ENCODE data around the gene DSTN. TPM values are rescaled to one million over a fixed set of nuclear protein-coding genes. Genes with fewer than 3 reads are reported as not detected.

DSTN gene
- total RNA-seq, 1 donor from 2014 or later, result 149 TPM

DNA sequence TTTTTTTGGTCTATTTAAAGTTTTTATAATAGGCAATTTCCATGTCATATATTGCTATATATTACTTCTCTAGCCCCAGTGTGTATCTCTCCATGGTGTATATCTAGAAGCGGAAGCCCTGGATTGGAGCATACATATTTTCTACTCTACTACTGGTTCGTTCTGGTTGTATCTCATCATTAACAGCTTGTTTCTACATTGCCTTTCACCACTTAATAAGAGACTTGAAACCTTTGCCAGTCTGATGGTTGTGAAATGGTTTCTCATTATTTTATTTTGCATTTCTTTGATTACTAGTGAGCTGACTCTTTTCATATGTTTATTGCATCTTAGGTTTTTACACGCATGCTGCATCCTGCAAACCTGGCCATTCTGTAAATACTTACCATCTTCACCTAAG lies 3.6 kb downstream of the DSTN start:
- H3K27me3 ChIP-seq (ENCODE audit: control insufficient read depth, insufficient read depth, low read length), result no peaks in the 10 kb centered on the region
- H3K36me3 ChIP-seq (ENCODE audit: control insufficient read depth, insufficient read depth, low read length), result peaks cover 4% of the 10 kb centered on the region
- TF ChIP-seq, protein P1, sequence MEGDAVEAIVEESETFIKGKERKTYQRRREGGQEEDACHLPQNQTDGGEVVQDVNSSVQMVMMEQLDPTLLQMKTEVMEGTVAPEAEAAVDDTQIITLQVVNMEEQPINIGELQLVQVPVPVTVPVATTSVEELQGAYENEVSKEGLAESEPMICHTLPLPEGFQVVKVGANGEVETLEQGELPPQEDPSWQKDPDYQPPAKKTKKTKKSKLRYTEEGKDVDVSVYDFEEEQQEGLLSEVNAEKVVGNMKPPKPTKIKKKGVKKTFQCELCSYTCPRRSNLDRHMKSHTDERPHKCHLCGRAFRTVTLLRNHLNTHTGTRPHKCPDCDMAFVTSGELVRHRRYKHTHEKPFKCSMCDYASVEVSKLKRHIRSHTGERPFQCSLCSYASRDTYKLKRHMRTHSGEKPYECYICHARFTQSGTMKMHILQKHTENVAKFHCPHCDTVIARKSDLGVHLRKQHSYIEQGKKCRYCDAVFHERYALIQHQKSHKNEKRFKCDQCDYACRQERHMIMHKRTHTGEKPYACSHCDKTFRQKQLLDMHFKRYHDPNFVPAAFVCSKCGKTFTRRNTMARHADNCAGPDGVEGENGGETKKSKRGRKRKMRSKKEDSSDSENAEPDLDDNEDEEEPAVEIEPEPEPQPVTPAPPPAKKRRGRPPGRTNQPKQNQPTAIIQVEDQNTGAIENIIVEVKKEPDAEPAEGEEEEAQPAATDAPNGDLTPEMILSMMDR (IDR thresholded peaks at IDR 0.05; ENCODE audit: insufficient read depth, low read length, severe bottlenecking), result no peak
- FAIRE-seq (no peak), DNase-seq (ENCODE audit: low read depth) (no peak)
- H3K4me3 ChIP-seq (ENCODE audit: low read depth, low read length), result no peak overlapping the region

DNA sequence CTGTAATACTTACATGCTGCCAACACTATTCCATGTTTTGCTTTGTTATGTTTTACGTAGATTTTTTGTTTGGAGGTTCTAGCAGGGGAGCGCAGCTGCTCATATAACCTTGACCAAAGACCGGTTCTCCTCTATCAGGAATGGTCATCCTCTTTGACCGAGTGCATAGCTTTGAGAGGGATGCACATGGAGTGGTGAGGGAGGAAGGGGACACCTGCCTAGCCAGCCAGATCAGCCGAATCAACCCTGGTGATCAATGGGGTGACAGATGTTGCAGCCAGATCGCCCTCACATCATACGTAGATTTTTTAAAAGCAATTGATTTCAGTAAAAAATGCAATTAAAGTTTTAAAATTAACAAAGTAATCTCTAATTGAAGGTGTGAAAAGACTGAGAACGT lies 6.3 kb downstream of the DSTN start:
- Histone ChIP-seq H3K36me3 (ENCODE audit: control insufficient read depth, insufficient read depth, low read length) (peaks cover 5% of the 10 kb centered on the region), H3K27me3 (ENCODE audit: control insufficient read depth, insufficient read depth, low read length) (no peaks in the 10 kb centered on the region), H3K4me3 (ENCODE audit: low read depth, low read length) (no peak overlapping the region)
- TF ChIP-seq, protein P1 (IDR thresholded peaks at IDR 0.05; ENCODE audit: insufficient read depth, low read length, severe bottlenecking), result no peak
- DNase-seq (ENCODE audit: low read depth) (no peak), FAIRE-seq (no peak)

DNA sequence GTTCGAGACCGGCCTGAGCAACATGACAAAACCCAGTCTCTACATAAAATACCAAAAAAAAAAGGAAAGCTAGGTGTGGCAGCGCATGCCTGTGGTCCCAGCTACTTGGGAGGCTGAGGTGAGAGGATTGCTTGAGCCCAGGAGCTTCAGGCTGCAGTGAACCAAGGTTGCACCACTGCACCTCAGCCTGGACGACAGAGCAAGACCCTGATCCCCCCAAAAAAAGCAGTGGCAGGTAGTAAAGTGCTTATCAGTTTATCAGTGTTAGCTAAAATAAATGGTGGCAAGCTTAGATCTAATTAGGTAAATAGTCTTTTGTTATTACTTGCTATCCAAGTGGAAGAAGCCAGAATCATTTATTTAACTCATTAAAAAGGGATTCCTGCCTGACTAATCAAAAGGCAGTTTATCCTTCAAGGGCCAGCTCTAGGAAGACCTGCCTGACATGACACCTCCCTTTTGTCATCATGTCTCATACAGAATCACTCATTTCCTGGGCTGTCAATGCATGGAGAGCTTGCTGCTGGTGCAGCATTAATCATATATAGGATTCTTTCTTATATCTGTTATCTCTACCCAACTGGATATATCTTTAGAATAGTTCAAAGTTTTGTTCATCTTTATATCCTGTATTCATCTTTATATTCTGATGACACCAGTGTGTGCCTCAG lies 9.6 kb downstream of the DSTN start:
- H3K36me3 ChIP-seq (ENCODE audit: control insufficient read depth, insufficient read depth, low read length), result peaks cover 3% of the 10 kb centered on the region
- DNase-seq (ENCODE audit: low read depth) (peak; percentile 88), FAIRE-seq (no peak)
- H3K4me3 ChIP-seq (ENCODE audit: low read depth, low read length), result no peak overlapping the region
- H3K27me3 ChIP-seq (ENCODE audit: control insufficient read depth, insufficient read depth, low read length), result no peaks in the 10 kb centered on the region
- TF ChIP-seq, protein P1 (IDR thresholded peaks at IDR 0.05; ENCODE audit: insufficient read depth, low read length, severe bottlenecking), result no peak

DNA sequence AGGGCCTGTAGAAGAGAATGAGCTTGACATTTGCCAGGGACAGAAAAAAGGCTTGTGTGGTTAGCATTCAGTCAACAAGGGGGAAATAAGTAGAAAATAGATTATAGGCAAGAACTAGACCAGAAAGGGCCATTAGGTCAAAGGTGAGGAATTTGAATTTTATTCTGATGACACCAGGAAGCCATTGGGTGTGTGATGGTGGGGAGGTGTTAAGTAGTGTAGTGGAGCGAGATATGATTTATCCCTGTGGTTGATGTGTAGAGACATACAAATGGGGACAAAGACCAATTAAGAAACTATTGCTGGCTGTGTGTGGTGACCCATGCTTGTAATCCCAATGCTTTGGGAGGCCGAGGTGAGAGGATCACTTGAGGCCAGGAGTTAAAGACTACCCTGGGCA lies 11.0 kb downstream of the DSTN start:
- FAIRE-seq (no peak), DNase-seq (ENCODE audit: low read depth) (no peak)
- TF ChIP-seq, protein P1 (IDR thresholded peaks at IDR 0.05; ENCODE audit: insufficient read depth, low read length, severe bottlenecking), result no peak
- peaks cover 3% of the 10 kb centered on the region for H3K36me3 ChIP-seq (ENCODE audit: control insufficient read depth, insufficient read depth, low read length)
- no peak overlapping the region for H3K4me3 ChIP-seq (ENCODE audit: low read depth, low read length)
- no peaks in the 10 kb centered on the region for H3K27me3 ChIP-seq (ENCODE audit: control insufficient read depth, insufficient read depth, low read length)

DNA sequence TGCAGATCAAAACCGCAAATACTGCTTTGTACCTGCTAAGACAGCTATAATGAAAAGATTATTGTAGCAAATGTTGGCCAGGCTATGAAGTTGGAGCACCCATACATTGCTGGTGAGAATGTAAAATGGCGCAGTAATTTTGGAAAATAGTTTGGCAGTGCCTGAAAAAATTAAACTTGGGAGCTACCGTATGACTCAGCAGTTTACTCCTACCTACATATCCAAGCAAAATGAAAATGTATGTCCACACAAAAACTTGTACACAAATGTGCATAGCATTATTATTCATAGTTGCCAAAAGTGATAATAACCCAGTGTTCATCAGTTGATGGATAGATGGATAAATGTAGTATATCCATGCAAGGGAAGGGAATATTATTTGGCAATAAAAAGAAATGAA lies 13.3 kb downstream of the DSTN start:
- DNase-seq (ENCODE audit: low read depth) (no peak), FAIRE-seq (no peak)
- TF ChIP-seq, protein P1 (IDR thresholded peaks at IDR 0.05; ENCODE audit: insufficient read depth, low read length, severe bottlenecking), result no peak
- Histone ChIP-seq H3K4me3 (ENCODE audit: low read depth, low read length) (no peak overlapping the region), H3K36me3 (ENCODE audit: control insufficient read depth, insufficient read depth, low read length) (peaks cover 4% of the 10 kb centered on the region), H3K27me3 (ENCODE audit: control insufficient read depth, insufficient read depth, low read length) (no peaks in the 10 kb centered on the region)

DNA sequence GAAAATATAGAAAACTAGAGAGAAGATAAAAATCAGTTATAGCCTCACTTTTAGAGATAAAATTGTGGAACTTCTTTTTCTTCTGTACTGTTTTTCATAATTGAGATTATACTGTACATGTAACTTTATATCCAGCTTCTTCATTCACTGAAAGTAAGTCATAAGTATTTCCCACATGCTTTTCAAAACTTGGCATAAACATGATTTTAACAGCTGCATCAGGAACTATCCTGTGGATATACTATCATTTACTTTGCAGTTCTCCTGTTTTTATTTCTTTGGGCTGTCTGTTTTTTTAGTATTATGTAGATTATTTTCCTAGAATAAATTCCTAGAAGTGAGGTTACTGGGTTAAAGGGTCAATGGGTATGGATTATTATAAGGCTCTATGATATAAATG lies 14.8 kb downstream of the DSTN start:
- no peaks in the 10 kb centered on the region for H3K27me3 ChIP-seq (ENCODE audit: control insufficient read depth, insufficient read depth, low read length)
- FAIRE-seq (no peak), DNase-seq (ENCODE audit: low read depth) (no peak)
- TF ChIP-seq, protein P1 (IDR thresholded peaks at IDR 0.05; ENCODE audit: insufficient read depth, low read length, severe bottlenecking), result no peak
- peaks cover 4% of the 10 kb centered on the region for H3K36me3 ChIP-seq (ENCODE audit: control insufficient read depth, insufficient read depth, low read length)
- no peak overlapping the region for H3K4me3 ChIP-seq (ENCODE audit: low read depth, low read length)
